AG08396 (cell line): Measurements from ENCODE around the gene RPUSD4.

ENCODE experiments used
- DNase-seq: peaks from one replicate; pipeline ENCODE4 v3.0.0; 2012; ENCODE audit warnings: low spot score, mixed read lengths

The RPUSD4 gene

GRCh38 chr11:126157326-126158030 lies 54.0 kb downstream of the RPUSD4 start:
- no peak for DNase-seq

GRCh38 chr11:126156814-126157213 lies 54.6 kb downstream of the RPUSD4 start:
- no peak for DNase-seq

GRCh38 chr11:126155402-126156187 lies 55.9 kb downstream of the RPUSD4 start:
- DNase-seq, result no peak

- no peak for DNase-seq
These were observed 56.8 kb downstream of the RPUSD4 start for GRCh38 chr11:126154691-126155090.

GRCh38 chr11:126153972-126154371 lies 57.5 kb downstream of the RPUSD4 start:
- DNase-seq, result peak; percentile 83

GRCh38 chr11:126153006-126153405 lies 58.4 kb downstream of the RPUSD4 start:
- DNase-seq, result no peak

- DNase-seq, result no peak
These were observed 58.9 kb downstream of the RPUSD4 start for GRCh38 chr11:126152586-126152985.

GRCh38 chr11:126152152-126152551 lies 59.3 kb downstream of the RPUSD4 start:
- DNase-seq, result no peak
